GM19043 (cell line): ENCODE measurements around the gene ITGB6.

Source experiments
- ATAC-seq: cut with Tn5 transposase; IDR thresholded peaks from one replicate; pipeline ENCODE4 v1.9.1; 2021; ENCODE audit warnings: low read depth; ENCODE audit not compliant: unreplicated experiment

ITGB6 gene

DNA sequence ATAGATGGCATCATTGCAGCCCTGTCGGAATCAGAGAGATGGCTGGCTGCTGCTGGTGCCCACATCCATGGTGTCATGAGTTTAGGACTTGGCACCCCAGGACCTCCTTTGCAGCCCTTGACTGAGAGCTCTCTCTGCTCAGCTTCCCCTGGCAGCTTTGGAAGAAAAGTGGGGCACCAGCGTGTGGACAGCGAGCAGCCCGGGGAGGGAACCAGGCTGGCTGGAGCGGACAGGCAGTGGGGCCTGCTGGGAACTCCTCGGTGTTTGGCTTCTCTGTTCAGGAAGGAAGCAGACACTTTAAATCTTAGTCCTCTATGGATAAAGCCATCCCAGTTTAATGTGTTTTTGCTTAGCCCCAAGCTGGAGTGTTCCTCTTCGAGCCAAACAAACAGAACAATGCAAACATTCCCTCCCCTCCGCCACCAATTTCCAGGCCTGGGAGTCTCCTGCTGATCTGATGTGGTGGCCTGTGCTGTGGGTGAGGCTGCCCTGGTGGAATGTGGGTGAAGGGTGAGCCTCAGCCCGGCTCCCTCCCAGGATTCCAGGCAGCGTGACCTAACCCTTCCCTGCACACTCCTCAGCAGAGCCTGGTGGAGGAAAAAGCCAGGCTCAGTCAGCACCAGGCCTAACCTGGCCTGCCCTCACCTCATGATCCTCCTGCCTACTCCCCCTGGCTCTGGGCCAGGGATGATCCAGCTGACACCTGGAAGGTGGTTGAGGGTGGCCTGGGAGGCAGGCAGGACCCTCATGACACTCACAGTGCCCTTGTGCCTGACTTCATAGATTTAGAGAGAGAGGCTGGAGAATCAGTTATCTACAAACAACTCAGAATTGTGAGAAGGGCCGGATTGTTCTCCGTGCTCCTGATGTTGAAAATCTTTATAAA lies 21.6 kb upstream of the ITGB6 start:
- ATAC-seq, result no peak

DNA sequence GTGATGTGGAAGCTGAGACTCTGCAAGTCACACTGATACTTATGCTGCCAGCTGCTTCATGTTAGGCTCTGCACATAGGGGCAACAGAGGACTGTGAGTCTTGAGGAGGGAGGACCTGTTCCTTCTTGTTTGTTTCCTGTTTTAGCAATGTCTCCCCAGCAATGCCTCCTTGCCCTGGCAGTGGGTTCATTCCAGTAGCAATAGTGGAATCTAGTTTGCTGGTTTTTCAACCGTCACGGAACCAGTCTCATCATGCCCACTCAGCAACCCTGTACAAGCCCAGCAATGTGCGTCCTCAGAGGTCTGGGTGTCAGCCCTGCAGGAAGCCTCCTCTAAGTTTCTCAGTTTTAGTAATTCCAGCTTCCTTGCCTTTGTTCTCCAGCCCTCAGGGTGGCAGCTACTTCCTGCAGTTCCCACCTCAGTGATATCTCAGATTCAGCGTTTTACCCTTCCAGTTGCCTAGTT lies 20.5 kb upstream of the ITGB6 start:
- ATAC-seq, result no peak

DNA sequence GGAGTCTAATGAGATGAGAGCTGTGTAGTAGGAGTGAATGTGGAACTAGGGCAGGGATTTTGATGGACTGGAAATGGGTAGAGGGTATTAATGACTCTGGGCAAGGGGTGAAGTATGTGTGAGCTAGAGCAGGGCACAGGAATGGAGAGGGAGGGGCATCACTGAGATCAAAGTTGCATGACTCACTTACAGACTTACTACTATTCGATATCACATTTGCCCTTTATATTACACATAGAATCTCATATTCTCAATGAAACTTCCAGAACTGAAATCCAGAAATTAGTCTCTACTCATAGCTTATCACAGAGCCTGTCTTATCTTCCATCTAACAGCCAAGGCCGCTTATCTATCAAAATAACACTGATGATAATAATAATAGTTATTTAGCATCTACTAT lies 20.0 kb upstream of the ITGB6 start:
- no peak for ATAC-seq

DNA sequence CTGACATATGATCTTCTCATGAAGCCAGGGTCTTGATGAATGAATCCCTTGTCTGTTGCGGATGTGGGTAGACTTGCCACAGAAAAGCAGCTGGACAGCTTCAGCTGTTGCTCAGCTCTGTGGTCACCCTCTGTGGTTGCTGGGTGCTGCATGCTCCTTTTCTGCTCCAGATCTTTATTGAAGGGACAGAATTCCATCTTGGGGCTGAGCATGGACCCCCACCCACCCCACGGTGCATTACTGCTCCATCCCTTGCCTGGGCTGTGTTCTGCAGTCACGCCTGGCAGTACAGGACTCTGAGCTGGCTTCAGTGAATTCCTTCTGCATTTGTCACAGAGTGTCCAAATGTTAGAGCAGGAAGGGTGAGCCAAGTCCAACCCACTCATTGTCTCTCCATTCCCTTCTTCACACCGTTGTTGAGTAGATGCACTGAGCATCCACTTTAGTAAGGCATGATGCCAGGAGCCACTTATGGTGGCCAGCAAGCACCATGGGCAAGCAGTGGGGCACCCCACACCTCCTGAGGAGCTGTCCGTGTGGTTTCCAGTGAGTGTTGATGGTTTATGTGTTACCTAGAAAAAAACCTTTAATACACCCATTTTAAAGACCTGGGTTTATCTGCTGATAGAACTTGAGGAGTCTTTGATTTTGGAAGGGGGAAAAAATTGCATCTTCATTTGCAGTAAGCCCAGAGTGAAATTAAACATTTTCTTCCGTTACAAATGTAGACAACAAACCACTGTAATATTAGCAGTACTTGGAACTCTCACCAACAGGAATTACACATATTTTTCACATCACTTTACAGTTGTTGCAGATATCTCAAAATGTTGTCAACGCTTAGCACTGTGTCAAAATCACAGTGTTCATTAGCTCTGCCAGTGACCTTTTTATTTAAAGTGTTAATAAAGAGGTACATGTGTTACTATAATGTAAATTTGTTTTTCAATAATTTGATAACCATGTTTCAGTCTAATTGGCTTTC lies 14.7 kb upstream of the ITGB6 start:
- ATAC-seq, result no peak

DNA sequence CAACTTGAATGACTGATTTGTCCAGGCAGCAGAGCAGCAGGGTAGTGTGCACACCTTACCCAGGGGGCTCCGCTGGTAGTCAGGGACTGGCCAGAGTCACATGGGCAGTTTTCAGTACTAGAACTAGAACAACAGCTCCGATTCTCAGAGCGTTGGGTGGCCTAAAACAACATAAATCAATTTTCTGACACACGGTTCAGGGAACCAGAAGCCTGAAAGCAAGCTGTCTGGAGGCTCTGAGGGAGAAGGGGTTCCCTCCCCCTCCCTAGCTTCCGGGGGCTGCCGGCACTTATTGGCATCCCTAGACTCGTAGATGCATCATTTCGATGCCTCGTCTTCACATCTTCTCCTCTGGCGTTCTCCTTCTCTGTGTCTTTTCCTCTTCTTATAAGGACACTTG lies 13.4 kb upstream of the ITGB6 start:
- ATAC-seq, result no peak

DNA sequence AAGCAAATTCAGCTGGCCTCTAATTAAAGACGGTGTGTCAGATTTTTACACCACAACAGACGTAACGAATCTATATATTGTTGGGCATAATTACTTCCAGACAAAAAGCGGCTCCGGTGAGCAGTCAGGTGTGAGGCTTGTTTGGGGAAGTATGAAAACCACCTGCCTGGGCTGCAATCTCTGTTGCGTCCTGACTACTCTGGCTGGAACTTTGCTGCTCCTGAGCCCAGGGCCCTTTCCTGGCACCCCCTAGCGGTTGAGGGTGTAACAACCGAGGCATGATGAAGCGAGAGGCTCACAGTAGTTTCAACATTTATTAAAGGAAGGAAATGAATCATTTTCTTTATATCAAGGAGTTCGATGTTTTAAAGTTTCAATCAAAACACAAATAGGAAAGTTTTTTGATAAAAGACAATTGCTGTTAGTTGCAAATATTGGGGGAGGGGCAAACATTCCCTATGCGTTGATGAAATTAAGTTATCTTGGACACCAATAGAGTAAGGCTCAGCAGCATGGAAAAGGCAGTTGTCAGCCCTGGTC lies 10.6 kb upstream of the ITGB6 start:
- ATAC-seq, result peak; percentile 95

DNA sequence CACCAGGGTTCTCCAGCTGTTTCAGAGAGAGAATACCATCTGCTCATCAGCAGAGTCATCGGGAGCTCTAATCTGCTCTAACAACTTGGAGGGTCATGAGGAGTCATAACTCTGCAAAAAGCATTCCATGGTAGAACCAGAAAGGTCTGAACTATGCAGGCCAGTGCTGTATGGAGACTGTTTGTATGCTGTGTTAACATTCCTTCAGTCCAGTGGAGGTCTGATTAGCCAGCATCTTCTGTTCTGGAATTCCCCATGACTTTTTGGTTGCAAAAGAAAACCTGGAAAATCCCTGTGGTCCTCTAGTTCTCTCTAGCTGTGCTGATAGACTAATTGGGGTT lies 9.4 kb upstream of the ITGB6 start:
- ATAC-seq, result no peak

DNA sequence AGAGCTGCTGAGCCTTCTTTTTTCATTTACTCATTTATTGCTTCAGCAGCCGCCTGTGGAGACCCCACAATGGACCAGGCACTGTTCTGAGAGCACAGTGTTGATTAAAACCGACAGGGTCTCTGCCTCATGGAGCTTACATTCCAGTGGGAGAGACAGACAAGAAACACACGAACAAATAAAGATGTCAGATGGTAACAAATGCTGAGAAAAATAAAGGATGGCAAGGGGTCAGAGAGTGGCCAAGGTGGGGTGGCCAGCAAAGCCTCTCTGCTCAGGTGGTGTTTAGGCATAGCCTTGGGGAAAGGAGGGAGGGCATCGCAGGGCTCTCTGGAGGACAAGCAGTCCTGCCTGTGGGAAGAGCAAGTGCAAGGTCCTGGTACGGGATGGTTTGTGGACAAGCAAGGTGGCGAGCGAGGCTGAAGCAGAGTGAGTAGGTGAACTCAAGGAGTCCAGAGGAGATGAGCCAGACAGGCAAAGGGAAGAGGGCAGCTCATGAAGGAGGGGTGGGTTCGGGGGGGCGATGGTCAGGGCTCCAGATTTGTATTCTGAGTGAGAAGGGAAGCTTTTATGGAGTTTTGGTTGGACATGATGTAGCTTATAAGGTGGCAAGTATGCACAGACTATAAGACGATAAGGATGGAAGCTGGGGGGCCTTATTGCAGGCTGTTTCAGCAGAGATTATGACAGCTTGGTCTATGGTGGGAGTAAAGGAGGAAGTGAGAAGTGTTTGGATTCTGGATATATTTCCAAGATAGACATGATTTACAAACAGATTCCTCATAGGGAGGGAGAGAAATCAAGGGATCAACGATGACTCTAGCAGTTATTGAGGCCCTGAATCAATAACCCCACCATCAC lies 8.8 kb upstream of the ITGB6 start:
- no peak for ATAC-seq

DNA sequence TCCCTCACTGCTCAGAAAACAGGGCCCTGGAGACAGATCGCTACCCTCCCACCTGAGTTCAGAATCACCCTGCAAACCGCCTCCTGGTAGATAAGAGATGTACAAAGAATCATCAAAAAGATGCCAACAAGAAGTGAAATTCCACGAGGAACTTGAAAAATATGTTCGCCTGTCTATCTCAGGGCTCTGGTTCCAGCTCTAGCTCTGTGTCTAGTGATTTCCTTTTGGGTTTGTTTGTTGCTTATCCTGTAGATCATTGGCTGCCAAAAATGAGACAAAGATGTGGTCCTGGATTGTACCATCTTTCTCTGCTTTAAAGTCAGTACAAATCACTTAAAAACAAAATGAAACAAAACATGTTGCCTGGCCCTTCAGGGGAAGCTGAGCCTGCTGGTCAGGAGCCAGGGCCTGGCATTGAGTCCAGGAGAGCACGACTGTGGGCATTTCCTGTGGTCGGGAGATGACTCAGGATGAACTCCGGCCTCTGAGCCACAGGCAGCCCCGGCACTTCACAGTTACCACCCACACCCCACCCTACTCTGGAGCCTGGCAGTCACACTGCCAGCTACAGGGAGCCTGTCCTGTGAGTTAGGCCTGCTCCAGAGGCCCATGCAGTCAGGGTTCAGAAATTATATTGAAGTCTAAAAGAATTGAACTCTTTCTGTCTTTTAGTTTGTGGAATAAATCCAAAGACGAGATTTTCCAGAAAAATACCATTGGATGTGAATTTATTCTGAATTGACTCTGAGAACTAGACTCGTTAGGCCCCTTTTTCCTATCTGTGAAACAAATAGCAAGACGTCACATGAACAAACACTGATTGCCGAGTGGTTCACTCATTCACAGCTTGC lies 8.0 kb upstream of the ITGB6 start:
- ATAC-seq, result no peak

DNA sequence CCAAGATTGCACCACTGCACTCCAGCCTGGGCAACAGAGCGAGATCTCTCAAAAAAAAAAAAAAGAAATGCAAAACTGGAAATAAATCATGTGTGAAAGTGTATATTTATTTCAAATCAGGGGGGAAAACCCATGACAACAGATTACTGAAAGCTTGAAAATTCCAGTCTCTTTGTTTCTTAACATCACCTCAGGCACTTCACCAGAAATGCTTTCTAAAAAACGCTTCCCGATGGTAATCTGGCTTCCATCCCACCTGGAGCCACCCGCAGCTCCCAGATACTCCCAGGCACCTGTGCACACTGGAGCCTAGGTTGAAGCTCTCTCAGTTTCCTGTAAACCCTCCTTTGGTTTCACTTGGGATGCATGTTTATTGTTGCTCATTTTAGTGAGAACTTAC lies 7.2 kb upstream of the ITGB6 start:
- no peak for ATAC-seq

DNA sequence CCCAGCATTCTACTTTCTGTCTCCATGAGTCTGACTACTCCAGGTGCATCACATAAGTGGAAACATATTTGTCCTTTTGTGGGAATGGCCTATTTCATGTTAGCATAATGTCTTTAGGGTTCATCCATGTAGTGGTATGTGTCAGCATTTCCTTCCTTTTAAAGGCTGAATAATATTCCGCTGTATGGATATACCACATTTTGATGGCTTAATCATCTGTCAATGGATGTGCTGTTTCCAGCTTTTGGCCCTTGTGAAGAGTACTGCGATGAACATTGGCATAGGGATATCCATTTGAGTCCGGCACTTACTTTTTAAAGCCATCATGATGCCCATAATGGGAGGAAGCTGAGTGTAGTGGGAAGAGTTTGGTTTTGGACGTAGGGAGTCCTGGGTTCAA lies 6.4 kb upstream of the ITGB6 start:
- ATAC-seq, result no peak

DNA sequence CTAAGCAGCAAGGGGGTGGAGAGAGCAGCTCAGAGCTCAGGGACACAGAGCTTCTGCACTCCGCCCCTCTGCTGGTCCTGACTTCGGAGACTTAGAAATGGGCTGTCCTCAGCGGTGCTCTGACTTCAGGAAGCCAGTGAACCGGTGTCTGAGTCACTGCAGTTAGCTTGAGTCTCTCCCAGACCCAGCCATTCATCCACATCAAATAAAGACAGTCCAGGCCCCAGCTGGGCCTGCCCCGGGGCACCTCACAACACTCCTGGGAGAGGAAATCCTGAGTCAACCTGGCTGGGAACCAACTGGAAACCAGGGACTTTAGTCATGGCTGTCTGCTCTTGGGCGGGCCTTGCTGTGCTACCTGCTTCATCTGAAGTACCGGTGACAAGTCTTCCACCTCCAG lies 5.4 kb upstream of the ITGB6 start:
- no peak for ATAC-seq

DNA sequence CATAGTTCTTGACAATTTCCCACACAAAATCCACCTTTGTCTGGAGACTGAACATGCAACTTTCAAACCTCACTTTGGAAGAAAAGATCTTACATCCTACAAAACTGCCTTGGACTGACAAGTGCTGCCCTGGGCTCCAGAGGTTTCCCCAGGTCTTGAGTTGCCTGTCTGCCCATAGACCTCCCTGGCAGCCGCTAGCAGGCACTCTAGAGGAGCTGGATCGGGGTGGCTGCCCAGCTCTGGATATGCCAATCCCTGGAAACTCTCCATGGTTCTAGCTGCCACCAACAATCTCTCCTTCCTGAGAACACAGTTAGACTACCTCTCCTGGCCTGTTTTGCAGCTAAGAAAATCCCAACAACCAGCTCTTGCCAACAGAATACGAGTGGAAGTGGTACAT lies 3.4 kb upstream of the ITGB6 start:
- ATAC-seq, result no peak

DNA sequence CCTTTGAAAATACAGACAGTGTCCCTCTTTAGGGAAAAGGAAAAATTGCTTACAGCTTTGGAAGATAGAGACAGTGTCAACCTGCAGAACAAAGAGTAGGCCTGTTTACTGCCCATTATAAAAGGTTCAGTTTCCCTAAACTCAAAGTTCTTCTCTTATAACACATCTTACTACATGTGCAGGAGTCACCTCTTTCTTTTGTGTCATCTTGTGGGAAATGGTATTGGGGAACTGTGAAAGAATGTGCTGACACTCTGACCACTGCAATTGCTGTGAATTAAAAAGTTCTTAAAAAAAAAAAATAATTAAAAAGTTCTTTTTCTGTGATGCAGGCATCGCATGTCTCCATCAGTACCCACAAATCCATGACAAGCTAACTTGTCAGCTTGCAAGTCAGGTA lies 2.9 kb upstream of the ITGB6 start:
- no peak for ATAC-seq

DNA sequence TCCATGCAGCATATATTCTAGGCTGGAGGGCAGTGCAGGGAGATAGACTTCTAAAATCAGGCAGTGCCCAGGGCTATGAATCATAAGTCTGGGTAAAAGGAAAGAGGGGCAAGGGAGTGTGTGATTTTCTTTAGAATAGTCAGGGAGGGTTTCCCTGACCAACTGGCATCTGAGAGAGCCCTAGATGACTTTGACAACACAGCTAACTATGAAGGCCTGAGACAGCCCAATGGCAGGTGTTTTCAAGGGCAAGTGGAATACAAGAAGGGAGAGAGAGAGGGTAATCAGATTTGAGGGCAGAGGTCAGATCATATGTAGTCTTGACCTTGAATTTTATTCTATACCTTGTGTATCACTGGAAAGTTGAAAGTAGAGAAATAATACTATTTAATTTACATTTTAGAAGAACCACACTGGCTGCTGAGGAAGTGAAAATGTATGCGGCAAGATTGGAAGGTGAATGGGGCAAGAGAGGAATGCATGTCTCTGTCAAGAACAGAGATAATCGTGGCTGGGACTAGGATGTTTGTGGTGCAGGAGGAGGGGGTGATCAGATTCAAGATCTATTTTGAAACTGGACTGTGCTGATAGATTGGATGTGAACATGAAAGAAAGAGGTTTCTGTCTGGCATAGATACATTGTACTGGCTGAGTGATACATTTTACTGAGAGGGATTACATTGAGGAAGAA lies 1.9 kb upstream of the ITGB6 start:
- ATAC-seq, result no peak

DNA sequence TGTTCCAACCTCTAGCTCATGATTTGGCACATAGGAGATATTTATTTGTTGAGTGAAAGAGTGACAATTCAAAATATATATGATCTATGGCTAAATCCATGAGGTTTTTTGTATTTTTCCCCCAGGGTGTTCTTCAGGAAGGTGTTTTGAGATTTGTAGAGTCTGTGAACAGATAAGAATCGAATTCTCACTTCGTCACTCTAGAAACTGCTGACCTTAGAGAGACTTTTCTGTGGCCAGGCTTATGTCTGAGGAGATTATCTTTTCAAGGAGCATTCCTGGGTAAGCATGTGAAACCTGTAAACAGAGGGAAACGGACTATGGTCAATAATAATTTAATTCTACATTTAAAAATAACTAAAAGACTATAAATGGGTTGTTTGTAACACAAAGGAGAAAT lies 849 bp upstream of the ITGB6 start:
- ATAC-seq, result no peak

DNA sequence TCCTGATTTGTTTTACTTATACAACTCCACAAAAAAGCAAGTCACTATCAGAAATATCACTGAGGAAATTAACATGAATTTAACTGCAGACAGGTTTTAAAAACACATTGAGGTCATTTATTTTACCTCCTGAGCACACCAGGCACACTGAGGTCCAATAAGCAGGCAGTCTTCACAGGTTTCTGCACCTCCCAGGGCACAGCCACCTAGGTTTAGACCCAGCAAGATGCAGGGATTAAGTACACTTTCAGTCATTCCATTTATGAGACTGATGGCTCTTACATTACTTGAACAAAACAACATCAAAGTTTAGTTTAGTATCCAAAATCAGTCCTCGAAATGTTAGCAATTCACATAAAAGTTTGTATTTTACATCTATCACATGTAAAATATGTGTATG lies 1.0 kb downstream of the ITGB6 start:
- ATAC-seq, result no peak

DNA sequence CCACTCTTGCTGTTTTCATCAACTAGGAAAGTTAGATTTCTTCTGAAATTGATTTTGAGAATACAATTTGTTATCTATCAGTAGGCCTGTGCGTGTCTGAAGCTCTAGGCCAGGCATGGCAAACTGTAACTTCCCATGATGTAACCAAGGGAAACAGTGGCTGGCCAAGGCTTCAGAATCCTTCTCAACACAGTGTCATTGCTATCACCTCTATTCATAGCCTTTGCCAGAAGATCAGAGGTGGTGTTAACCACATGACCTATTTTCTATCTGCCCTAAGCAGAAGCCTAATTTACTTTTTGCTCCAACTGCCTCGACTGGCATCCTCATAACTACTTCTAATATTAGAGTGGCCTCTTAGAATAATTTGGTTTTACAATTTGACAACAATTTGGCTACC lies 2.5 kb downstream of the ITGB6 start:
- no peak for ATAC-seq

DNA sequence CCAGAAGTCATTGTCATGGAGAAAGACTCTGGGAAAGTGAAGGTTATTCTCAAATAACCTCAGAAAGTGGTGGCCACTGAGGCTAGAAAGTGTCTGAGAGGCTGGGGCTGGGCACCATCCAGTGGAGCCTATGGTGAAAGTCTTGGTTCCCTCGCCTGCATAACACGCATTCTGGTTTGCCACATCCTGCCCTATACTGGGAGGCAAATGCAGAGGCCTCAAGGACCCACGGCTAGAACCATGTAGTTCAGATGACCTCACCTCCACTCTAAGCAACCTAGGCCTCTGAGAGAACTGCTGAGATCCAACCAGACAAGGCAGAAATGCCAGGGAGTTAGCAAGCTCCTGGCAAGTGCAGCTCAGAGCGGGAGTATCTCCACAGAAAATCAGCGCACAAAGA lies 5.1 kb downstream of the ITGB6 start:
- ATAC-seq, result no peak
